Hepatocyte (in vitro differentiated cells): ENCODE data around the gene UVSSA.

ENCODE experiments used
- EZH2 ChIP-seq: fragments of 200-600 bp; sonication (generic); IDR thresholded peaks from 2 replicates; pipeline ENCODE4 v1.6.1; 2016; ENCODE audit warnings: antibody characterized with exemption, mild to moderate bottlenecking, borderline replicate concordance
- EZH2phosphoT487 ChIP-seq: fragments of 200-600 bp; sonication (generic); IDR thresholded peaks from one replicate; pipeline ENCODE4 v1.6.1; 2018; ENCODE audit warnings: antibody characterized with exemption, mild to moderate bottlenecking, low read depth, moderate library complexity; ENCODE audit not compliant: unreplicated experiment, severe bottlenecking
- TF ChIP-seq, protein P1 (sequence below): fragments of 200-600 bp; sonication (generic); IDR thresholded peaks from 2 replicates; pipeline ENCODE4 v1.5.1; 2016; ENCODE audit warnings: antibody characterized with exemption, mild to moderate bottlenecking; ENCODE audit not compliant: poor library complexity

DNA sequence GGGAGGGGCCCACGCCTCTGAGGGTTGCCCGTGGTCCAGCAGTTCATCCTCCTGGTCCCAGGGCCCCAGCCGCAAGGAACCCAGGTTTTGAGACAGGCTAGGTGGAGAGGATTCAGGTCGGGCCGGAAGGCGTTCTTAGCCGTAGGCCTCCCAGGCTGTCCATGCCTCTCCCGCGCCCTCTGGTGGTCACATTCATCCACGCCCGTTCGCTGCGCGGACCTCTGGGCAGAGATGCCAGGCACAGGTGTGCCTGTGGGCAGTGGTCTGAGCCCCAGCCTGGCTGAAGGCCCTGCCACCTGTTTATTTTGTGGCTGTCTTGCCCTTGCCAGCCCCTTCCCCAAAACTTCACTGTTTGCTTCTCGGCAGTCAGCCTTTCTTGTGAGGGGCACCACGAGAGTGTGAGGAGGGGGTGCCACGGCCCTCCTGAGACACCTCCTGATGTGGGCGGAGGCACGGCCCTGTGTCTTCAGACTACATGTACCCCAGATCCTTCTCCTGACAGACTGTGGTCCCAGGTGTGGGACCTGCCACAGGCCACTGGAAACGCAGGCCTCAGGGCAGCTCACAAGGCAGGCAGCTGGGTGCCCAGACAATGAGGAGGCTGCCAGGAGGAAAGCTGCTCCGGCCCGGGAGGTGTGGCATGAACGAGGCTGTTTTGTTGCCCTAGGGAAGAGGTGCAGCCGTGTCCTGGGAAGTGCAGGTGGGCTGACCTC is 5.0 kb downstream of the UVSSA start:
- TF ChIP-seq, protein P1, sequence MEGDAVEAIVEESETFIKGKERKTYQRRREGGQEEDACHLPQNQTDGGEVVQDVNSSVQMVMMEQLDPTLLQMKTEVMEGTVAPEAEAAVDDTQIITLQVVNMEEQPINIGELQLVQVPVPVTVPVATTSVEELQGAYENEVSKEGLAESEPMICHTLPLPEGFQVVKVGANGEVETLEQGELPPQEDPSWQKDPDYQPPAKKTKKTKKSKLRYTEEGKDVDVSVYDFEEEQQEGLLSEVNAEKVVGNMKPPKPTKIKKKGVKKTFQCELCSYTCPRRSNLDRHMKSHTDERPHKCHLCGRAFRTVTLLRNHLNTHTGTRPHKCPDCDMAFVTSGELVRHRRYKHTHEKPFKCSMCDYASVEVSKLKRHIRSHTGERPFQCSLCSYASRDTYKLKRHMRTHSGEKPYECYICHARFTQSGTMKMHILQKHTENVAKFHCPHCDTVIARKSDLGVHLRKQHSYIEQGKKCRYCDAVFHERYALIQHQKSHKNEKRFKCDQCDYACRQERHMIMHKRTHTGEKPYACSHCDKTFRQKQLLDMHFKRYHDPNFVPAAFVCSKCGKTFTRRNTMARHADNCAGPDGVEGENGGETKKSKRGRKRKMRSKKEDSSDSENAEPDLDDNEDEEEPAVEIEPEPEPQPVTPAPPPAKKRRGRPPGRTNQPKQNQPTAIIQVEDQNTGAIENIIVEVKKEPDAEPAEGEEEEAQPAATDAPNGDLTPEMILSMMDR = peak; percentile 87
- TF ChIP-seq EZH2 = no peak
- no peak for TF ChIP-seq EZH2phosphoT487
